SU-DHL-6 (cell line): ENCODE measurements around the gene MPV17L2.

Experiments used
- H2AFZ ChIP-seq: fragments of 200-600 bp; sonication (generic); 2 replicates; pipeline ENCODE4 v1.6.1; 2014; ENCODE audit warnings: low read depth, mild to moderate bottlenecking, moderate library complexity, mixed read lengths, antibody characterized with exemption, low read length; ENCODE audit not compliant: severe bottlenecking
- H3F3A ChIP-seq: fragments of 200-600 bp; shearing (Covaris generic); 2 replicates; pipeline ENCODE4 v1.6.0; 2016; ENCODE audit warnings: antibody characterized with exemption, mild to moderate bottlenecking; ENCODE audit not compliant: insufficient read depth
- H3K27ac ChIP-seq: fragments of 200-600 bp; sonication (generic); 2 replicates; pipeline ENCODE4 v1.5.1; 2016; ENCODE audit warnings: low read depth, mild to moderate bottlenecking, low read length, moderate library complexity, mixed read lengths
- H3K27me3 ChIP-seq: fragments of 200-600 bp; sonication (generic), shearing (Covaris generic); 2 replicates; pipeline ENCODE4 v1.6.0; 2014; ENCODE audit warnings: mild to moderate bottlenecking, low read length
- H3K36me3 ChIP-seq: fragments of 200-600 bp; sonication (generic); 2 replicates; pipeline ENCODE4 v1.6.1; 2014; ENCODE audit warnings: mild to moderate bottlenecking, low read length, mixed read lengths
- H3K4me2 ChIP-seq: fragments of 300-600, 200-600 bp; shearing (Covaris generic), sonication (generic); 2 replicates; pipeline ENCODE4 v1.6.0; 2014; ENCODE audit warnings: low read length, low read depth, mild to moderate bottlenecking; ENCODE audit not compliant: poor library complexity, severe bottlenecking
- H3K4me3 ChIP-seq: fragments of 200-600 bp; sonication (generic); 2 replicates; pipeline ENCODE4 v1.5.1; 2014; ENCODE audit warnings: antibody characterized with exemption, low read length, mild to moderate bottlenecking, mixed read lengths; ENCODE audit not compliant: insufficient read depth, poor library complexity, severe bottlenecking
- H3K79me2 ChIP-seq: fragments of 200-600 bp; sonication (generic); 2 replicates; pipeline ENCODE4 v1.6.1; 2014; ENCODE audit warnings: mild to moderate bottlenecking, low read length, moderate library complexity; ENCODE audit not compliant: insufficient read depth
- H3K9ac ChIP-seq: fragments of 200-600 bp; sonication (generic); 2 replicates; pipeline ENCODE4 v1.7.0; 2014; ENCODE audit warnings: mild to moderate bottlenecking, low read length
- H3K9me2 ChIP-seq: fragments of 200-600 bp; sonication (generic); replicated peaks from 2 replicates; pipeline ENCODE4 v1.6.1; 2014; ENCODE audit warnings: low read length; ENCODE audit not compliant: insufficient read depth
- H3K9me3 ChIP-seq: fragments of 200-600 bp; sonication (generic); 2 replicates; pipeline ENCODE4 v1.6.1; 2014; ENCODE audit warnings: low read length, mixed read lengths; ENCODE audit not compliant: insufficient read depth
- H4K20me1 ChIP-seq: fragments of 200-600 bp; sonication (generic); 2 replicates; pipeline ENCODE4 v1.6.1; 2014; ENCODE audit warnings: low read depth, mild to moderate bottlenecking, antibody characterized with exemption, low read length, moderate library complexity, mixed read lengths
- EZH2phosphoT487 ChIP-seq: fragments of 200-600 bp; sonication (generic), shearing (Covaris generic); conservative IDR thresholded peaks from 2 replicates; pipeline ENCODE4 v1.6.1; 2018; ENCODE audit warnings: mild to moderate bottlenecking, antibody characterized with exemption, low read length, moderate library complexity, mixed read lengths
- TF ChIP-seq, protein P1 (sequence below): fragments of 200-600 bp; sonication (generic); IDR thresholded peaks from one replicate; pipeline ENCODE4 v1.5.1; 2017; ENCODE audit warnings: antibody characterized with exemption, mild to moderate bottlenecking, low read length, moderate library complexity; ENCODE audit not compliant: insufficient read depth, poor library complexity, severe bottlenecking

Gene MPV17L2

DNA sequence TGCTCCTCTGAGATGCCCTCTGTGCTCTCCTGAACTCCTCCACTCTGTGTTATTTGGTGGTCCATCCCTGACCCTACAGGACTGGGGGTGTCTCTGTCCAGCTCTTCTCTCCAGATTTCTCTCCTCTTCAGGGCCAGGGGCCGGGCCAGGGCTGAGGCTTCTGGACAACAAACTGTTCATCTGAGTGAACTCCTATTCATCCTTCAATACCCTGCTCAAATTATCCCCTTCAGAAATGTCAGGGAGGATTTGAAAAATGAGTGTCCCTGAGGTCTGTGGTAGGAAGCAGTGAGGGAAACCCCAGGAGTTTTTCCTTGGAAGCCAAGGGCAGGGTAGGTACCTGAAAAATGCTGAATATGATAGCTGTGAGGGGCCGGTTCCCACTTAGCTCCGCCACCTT is 25.6 kb downstream of the MPV17L2 start:
- Histone ChIP-seq H3K9me2 (no peaks in the 10 kb centered on the region), H4K20me1 (no peaks in the 10 kb centered on the region), H3K36me3 (no peaks in the 10 kb centered on the region), H3K9ac (no peak overlapping the region), H3F3A (0 out of 2 replicates have a peak, but pooled peaks cover 6% of the 10 kb centered on the region), H3K27ac (no peak overlapping the region), H3K79me2 (no peaks in the 10 kb centered on the region), H3K4me2 (no peak overlapping the region), H2AFZ (no peak overlapping the region), H3K4me3 (no peak overlapping the region), H3K9me3 (no peaks in the 10 kb centered on the region), H3K27me3 (no peaks in the 10 kb centered on the region)
- TF ChIP-seq, protein P1, sequence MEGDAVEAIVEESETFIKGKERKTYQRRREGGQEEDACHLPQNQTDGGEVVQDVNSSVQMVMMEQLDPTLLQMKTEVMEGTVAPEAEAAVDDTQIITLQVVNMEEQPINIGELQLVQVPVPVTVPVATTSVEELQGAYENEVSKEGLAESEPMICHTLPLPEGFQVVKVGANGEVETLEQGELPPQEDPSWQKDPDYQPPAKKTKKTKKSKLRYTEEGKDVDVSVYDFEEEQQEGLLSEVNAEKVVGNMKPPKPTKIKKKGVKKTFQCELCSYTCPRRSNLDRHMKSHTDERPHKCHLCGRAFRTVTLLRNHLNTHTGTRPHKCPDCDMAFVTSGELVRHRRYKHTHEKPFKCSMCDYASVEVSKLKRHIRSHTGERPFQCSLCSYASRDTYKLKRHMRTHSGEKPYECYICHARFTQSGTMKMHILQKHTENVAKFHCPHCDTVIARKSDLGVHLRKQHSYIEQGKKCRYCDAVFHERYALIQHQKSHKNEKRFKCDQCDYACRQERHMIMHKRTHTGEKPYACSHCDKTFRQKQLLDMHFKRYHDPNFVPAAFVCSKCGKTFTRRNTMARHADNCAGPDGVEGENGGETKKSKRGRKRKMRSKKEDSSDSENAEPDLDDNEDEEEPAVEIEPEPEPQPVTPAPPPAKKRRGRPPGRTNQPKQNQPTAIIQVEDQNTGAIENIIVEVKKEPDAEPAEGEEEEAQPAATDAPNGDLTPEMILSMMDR, result no peak
- no peak for TF ChIP-seq EZH2phosphoT487

DNA sequence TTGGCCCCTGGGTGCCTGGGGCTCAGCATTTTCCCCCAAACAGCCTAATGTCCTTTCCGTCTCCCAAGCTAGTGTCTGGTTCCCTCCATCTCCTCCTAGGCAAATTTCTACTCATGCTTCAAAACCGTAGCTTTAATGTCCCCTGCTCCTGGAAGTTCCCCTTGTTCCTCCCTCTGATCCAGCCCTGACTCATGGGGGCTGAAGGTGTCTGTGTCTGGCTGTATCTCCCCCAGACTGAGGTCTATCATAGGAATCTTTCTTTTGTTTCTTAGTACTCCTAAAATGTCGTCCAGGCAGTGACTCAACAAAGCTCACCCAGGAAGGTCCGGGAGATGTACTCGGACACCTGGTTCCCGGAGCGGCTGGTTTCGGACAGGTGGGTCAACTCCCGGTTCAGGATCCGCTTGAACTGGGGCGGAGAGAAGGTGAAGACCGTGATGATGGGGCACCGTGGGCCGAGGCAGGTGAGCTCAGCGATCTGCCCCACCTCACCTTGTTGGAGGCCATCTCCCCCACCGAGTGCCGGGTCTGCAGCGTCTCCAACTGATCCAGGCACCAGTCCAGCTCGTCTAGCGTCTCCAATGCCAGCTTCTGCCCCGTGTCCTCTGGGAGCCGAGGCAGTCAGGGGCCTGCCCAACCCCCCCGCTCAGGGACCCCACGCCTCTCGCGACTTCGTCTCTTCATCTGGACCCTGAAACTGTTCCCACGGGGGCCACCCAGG is 27.1 kb downstream of the MPV17L2 start:
- H3F3A ChIP-seq, result 0 out of 2 replicates have a peak, but pooled peaks cover 6% of the 10 kb centered on the region
- no peaks in the 10 kb centered on the region for H3K9me2 ChIP-seq
- H3K79me2 ChIP-seq, result no peaks in the 10 kb centered on the region
- H3K4me3 ChIP-seq, result no peak overlapping the region
- TF ChIP-seq, protein P1, result no peak
- TF ChIP-seq EZH2phosphoT487, result no peak
- H3K27ac ChIP-seq, result no peak overlapping the region
- H3K9ac ChIP-seq, result no peak overlapping the region
- no peaks in the 10 kb centered on the region for H3K27me3 ChIP-seq
- no peaks in the 10 kb centered on the region for H3K9me3 ChIP-seq
- H3K36me3 ChIP-seq, result no peaks in the 10 kb centered on the region
- H4K20me1 ChIP-seq, result no peaks in the 10 kb centered on the region
- H2AFZ ChIP-seq, result no peak overlapping the region
- H3K4me2 ChIP-seq, result no peak overlapping the region

DNA sequence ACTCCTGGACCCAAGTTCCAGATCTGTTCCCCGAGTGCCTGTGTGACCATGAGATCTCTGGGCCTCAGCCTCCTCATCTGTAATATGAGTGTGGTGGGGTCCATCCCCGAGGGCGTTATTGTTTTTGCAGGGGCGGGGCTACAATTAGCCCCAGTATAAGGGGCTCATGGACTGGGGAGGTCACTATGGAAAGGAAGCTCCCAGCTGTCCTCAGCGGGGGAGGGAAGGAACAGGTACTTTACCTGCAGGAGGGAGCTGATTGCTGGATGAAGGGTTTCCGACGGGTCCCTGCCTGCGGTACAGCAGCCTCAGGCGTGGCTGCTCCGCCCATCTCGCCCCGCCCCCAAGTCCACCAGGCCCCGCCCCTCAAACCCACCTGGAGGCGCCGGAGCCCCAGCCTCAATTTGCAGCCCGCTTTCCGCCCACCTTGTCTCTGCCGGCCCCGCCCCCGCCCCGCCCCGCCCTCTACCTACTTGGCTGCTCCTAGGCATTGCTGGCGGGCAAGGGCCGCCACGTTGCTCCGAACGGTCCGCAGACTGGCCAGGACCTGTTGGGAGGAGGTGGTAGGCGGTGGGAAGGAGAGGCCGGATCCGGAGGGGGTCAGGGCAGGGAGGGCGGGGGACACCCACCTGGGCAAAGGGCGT is 27.7 kb downstream of the MPV17L2 start:
- H3K27me3 ChIP-seq, result no peaks in the 10 kb centered on the region
- H3K27ac ChIP-seq, result no peak overlapping the region
- H3K79me2 ChIP-seq, result no peaks in the 10 kb centered on the region
- 0 out of 2 replicates have a peak, but pooled peaks cover 6% of the 10 kb centered on the region for H3F3A ChIP-seq
- no peaks in the 10 kb centered on the region for H3K9me3 ChIP-seq
- TF ChIP-seq, protein P1, result no peak
- no peak for TF ChIP-seq EZH2phosphoT487
- no peaks in the 10 kb centered on the region for H3K9me2 ChIP-seq
- H2AFZ ChIP-seq, result no peak overlapping the region
- no peak overlapping the region for H3K4me3 ChIP-seq
- no peaks in the 10 kb centered on the region for H3K36me3 ChIP-seq
- no peaks in the 10 kb centered on the region for H4K20me1 ChIP-seq
- H3K4me2 ChIP-seq, result no peak overlapping the region
- no peak overlapping the region for H3K9ac ChIP-seq
